Measurements from ENCODE around the gene FANCG. TPM values are rescaled to one million over a fixed set of nuclear protein-coding genes. Genes with fewer than 3 reads are reported as not detected.

FANCG gene
- total RNA-seq, 4 donors from 2014 or later: 5.5 to 13.0 (median 12.0) TPM

DNA sequence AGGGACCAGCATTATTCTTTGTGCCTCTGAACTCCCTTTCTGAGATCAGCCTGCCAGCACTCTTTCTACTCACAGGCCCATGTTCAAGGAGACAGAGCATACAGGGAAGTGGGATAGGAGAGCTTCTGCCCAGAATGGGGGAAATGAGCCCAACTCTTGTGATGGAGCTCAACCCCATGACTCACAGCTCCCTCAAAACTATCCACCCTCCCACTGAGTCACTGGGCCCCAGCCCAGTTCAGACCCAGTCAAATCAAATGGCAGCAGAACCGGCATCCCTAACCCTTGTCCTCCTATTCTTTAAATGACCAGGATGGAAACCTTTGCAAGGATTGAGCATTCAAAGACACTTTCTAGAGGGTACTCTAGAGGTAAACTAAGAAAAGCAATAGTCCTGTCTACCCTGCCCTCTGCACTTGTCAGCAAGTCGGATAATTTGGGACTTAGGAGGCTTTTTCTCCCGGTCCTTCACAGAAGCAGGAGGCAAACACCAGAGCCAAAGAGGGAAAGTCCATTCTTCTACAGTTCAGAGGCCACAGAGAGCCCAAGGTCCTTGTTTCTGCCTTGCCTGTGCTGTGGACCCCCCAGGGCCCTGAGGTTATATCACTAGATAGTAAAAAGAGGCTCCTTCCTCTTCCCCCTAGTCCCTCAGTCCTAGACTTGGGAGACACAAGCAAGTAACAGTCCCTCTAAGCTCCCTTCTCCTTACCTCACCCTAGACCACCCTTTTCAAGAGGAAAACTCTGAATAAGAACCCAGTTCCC is 32.7 kb upstream of the FANCG start:
- TF ChIP-seq, protein P1, sequence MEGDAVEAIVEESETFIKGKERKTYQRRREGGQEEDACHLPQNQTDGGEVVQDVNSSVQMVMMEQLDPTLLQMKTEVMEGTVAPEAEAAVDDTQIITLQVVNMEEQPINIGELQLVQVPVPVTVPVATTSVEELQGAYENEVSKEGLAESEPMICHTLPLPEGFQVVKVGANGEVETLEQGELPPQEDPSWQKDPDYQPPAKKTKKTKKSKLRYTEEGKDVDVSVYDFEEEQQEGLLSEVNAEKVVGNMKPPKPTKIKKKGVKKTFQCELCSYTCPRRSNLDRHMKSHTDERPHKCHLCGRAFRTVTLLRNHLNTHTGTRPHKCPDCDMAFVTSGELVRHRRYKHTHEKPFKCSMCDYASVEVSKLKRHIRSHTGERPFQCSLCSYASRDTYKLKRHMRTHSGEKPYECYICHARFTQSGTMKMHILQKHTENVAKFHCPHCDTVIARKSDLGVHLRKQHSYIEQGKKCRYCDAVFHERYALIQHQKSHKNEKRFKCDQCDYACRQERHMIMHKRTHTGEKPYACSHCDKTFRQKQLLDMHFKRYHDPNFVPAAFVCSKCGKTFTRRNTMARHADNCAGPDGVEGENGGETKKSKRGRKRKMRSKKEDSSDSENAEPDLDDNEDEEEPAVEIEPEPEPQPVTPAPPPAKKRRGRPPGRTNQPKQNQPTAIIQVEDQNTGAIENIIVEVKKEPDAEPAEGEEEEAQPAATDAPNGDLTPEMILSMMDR (IDR thresholded peaks at IDR 0.05; ENCODE audit: low read depth): no peak

DNA sequence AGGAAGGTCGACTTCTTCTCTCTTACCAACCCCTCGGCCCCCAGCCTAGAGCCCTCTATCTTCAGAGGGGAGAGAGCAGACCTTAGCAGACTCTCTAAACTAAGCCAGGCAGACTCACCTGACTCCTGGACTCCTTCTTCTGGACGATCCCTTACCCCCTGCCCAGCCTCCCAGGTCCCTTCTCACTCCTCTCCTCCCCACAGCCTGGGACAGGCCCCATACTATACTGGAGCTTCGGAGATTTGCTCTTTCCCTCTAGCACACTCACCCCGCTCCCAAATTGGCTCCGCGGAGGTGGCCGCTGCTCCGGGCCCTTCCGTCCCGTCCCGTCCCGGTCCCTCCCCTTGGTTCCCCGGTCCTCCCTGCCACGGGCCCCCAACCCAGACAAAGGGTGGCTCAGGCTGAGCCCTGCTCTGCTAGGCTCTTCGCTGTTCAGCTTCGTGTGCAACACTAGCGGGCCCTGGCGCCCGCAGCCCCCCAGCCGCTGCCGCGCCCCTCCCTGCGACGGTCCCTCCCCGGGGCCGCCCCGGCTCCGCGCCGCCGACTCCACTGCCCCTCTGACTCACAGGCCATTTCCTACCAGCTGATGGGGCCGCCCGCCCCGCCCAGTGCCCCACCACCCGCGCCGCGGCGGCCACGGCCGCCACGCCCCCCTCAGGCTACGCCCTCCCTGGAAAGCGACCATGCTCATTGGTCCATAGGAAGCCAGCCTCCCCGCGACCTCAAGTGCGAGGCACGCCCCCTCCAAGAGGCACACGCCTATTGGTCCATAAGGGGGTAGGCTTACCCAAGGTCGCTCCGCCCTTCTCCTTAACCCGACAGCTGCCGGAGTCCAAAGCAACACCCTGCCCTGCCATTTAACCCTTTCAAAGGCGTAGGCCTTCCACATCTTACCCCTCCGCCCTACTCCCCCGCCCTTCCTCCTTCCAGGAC is 31.5 kb upstream of the FANCG start:
- TF ChIP-seq, protein P1 (IDR thresholded peaks at IDR 0.05; ENCODE audit: low read depth): no peak

DNA sequence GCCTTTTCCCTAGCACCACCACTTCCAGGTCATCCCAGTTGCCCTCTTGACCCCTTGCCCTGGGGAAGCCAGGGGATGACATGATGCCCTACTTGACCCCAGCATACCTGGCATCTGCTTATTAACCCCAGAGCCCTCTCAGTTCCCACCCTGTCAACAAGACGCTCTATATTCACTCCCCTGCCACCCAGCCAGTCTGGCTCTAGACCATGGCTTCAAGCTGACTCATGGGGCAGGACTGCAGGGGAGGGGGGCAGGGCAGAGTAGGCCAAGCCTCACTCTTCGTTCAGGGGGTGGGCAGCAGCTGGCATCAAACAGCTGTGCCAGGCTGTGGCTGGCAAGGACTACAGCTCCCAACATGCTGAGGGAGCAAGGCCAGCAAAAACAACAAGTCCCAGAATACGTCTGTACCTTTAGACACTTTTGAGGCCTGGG is 30.6 kb upstream of the FANCG start:
- TF ChIP-seq, protein P1 (IDR thresholded peaks at IDR 0.05; ENCODE audit: low read depth): no peak

DNA sequence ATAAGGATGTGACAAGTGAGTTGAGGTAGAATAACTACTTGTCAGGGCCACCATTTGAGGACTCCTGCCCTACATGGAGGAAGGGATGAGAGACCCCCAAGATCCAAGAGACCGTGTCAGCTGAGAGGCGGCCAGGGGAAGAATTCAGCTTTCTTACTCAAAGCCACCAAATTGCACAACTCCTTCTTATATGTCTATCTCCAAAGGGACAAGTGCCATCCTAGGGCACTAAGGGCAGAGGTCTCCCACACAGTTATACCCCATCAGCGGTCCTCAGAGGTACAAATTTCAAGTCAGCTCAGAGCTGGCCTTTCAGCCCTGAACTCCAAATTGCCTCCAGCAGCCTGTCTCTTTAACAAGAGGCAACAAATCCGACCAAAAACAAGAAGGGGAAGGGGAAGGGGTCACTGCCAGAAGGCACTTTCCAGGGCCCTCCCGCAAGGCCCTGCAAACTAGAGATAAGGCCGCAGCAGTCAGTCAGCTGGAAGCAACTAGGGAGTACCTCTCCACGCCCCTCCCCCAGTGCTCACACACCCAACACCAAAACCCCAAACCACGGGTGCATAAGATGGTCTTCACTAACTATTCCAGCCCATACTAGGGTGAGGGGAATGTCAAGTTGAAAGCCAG is 29.3 kb upstream of the FANCG start:
- TF ChIP-seq, protein P1 (IDR thresholded peaks at IDR 0.05; ENCODE audit: low read depth): no peak

DNA sequence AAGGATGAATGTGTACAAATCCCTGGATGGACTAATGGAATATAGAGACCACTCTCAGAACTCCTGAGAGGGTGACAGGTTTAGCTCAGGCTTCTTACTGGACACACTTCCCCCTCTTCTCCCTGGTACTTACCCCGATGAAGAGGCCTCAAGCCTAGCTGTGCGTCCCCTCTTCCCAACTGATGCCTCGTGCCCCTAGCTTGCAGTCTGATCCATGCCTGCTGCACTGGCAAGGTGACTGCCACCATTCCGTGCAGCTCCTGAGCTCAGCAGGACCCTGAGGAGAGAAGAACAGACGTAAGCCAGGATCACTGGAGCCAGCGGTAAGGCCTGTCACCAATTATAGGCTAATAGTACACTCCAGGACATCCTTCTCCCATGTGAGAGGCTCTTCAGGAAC is 28.7 kb upstream of the FANCG start:
- TF ChIP-seq, protein P1 (IDR thresholded peaks at IDR 0.05; ENCODE audit: low read depth): no peak

DNA sequence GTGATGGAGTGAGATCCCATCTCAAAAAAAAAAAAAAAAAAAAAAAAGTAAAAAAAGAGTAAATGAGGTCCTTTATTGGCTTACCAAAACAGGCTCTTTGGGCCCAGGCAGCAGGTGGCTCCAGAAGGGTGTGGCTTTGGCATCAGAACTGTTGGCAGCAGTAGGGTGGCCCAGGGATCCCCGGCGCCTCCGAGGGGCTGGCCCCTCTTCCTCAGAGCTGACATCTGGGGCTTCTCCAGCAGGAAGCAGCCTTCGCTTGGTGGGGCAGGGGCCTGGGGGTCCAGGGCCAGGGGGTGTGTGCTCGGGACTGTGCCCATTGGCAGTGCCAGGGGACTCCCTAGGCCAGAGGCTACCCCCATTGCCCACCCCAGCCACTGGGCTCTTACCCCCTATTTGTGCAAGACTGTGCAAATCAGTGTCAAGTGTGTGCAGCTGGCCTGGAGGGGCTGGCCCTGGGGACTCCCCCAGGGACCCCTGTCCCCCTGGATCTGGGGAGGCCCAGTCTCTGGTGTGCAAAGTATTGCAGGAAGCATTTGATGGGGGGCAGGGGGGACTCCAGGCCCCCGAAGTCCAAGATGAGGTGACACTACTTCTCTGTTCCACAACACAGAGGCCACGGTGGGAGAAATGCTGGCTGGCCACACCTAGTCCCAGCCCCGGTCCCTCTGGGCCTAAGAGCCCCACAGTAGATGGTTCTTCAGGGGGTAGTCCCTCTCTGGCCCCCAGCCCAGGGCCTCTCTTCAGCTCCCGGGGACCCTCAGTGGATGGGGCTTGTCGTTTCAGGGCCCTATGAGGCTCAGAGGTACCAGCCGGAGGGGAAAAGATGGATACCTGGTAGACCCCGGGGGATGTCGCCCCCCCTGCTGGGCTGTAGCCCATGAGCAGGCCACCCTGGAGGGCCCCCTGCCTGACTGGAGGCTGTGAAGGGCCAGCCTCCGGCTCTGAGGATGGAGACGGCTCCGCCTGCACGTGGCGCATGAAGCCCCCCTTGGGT is 27.9 kb upstream of the FANCG start:
- TF ChIP-seq, protein P1 (IDR thresholded peaks at IDR 0.05; ENCODE audit: low read depth): no peak

Measured in subcutaneous adipose tissue (tissue), 4 donors.